HEK293 (cell line): ENCODE results near the gene HSCB.

Experiments
- CTCF ChIA-PET: fragments of 350-600 bp; formaldehyde crosslinking; extraction: SDS; loops from one replicate; lab custom pipeline; 2021; ENCODE audit warnings: antibody characterized with exemption; lab: Yijun Ruan, JAX
- POLR2A ChIA-PET: fragments of 300-600 bp; formaldehyde crosslinking; extraction: SDS; loops from one replicate; lab custom pipeline; 2020; ENCODE audit warnings: antibody characterized with exemption, inconsistent platforms; lab: Yijun Ruan, JAX
- H3K27ac ChIP-seq: fragments of 200-500 bp; sonication (Bioruptor generic); 2 replicates; pipeline ENCODE4 v1.5.1; 2014; ENCODE audit warnings: low read depth, low read length, control low read depth, inconsistent platforms; ENCODE audit errors: extremely low read depth
- H3K36me3 ChIP-seq, 2 experiments: fragments of 200-500 bp in 1 of 2; sonication (Bioruptor generic) in 1 of 2; 1 replicate in 1 of 2; 2 replicates in 1 of 2; pipeline ENCODE4 v1.5.1; 2014 to 2017; ENCODE audit warnings: inconsistent platforms in 2 of 2, low read length in 2 of 2; ENCODE audit not compliant: control insufficient read depth in 2 of 2, insufficient read depth in 1 of 2
- H3K4me1 ChIP-seq: fragments of 200-500 bp; sonication (Bioruptor generic); 2 replicates; pipeline ENCODE4 v1.5.1; 2014; ENCODE audit warnings: mild to moderate bottlenecking, low read length, inconsistent platforms; ENCODE audit not compliant: control insufficient read depth, insufficient read depth
- H3K4me3 ChIP-seq: 2 replicates; pipeline ENCODE4 v1.5.1; 2011; ENCODE audit warnings: low read depth, mild to moderate bottlenecking, control low read depth, low read length, moderate library complexity
- H3K9me3 ChIP-seq: fragments of 200-500 bp; sonication (Bioruptor generic); 2 replicates; pipeline ENCODE4 v1.5.1; 2014; ENCODE audit warnings: low read depth, low read length, inconsistent platforms; ENCODE audit not compliant: control insufficient read depth, insufficient read depth
- BCL11A ChIP-seq: fragments of 450-650 bp; formaldehyde crosslinking; IDR thresholded peaks from 2 replicates; pipeline ENCODE4 v1.5.1; 2016; ENCODE audit warnings: low read depth, missing biosample characterization, missing genetic modification characterization
- EGR2 ChIP-seq: fragments of 450-650 bp; formaldehyde crosslinking; IDR thresholded peaks from 2 replicates; pipeline ENCODE4 v1.5.1; 2016; ENCODE audit warnings: low read depth, missing biosample characterization, missing genetic modification characterization
- KLF16 ChIP-seq: fragments of 450-650 bp; formaldehyde crosslinking; IDR thresholded peaks from 2 replicates; pipeline ENCODE4 v1.5.1; 2017; ENCODE audit warnings: missing biosample characterization, missing genetic modification characterization
- RBAK ChIP-seq: fragments of 450-650 bp; formaldehyde crosslinking; IDR thresholded peaks from 2 replicates; pipeline ENCODE4 v1.5.1; 2016; ENCODE audit warnings: missing biosample characterization, missing genetic modification characterization
- SALL2 ChIP-seq: fragments of 450-650 bp; formaldehyde crosslinking; IDR thresholded peaks from 2 replicates; pipeline ENCODE4 v1.5.0; 2017; ENCODE audit warnings: missing biosample characterization, mild to moderate bottlenecking, missing genetic modification characterization, borderline replicate concordance
- SCRT2 ChIP-seq: fragments of 450-650 bp; formaldehyde crosslinking; IDR thresholded peaks from 2 replicates; pipeline ENCODE4 v1.5.1; 2016; ENCODE audit warnings: missing biosample characterization, missing genetic modification characterization
- SP7 ChIP-seq: fragments of 450-650 bp; formaldehyde crosslinking; IDR thresholded peaks from 2 replicates; pipeline ENCODE4 v1.5.1; 2016; ENCODE audit warnings: missing biosample characterization, missing genetic modification characterization
- TRIM28 ChIP-seq: IDR thresholded peaks from 2 replicates; pipeline ENCODE4 v1.6.1; 2011; ENCODE audit warnings: low read length, control low read depth, borderline replicate concordance
- WT1 ChIP-seq: fragments of 450-650 bp; formaldehyde crosslinking; IDR thresholded peaks from 2 replicates; pipeline ENCODE4 v1.5.1; 2016; ENCODE audit warnings: missing biosample characterization, missing genetic modification characterization
- YY1 ChIP-seq: fragments of 450-650 bp; formaldehyde crosslinking; IDR thresholded peaks from 2 replicates; pipeline ENCODE4 v1.5.1; 2018; ENCODE audit warnings: missing biosample characterization, missing genetic modification characterization
- YY2 ChIP-seq: fragments of 450-650 bp; formaldehyde crosslinking; IDR thresholded peaks from 2 replicates; pipeline ENCODE4 v1.5.1; 2016; ENCODE audit warnings: missing biosample characterization, missing genetic modification characterization
- ZBTB20 ChIP-seq: fragments of 450-650 bp; formaldehyde crosslinking; IDR thresholded peaks from 2 replicates; pipeline ENCODE4 v1.5.1; 2016; ENCODE audit warnings: missing biosample characterization, missing genetic modification characterization
- ZBTB48 ChIP-seq: fragments of 450-650 bp; formaldehyde crosslinking; IDR thresholded peaks from 2 replicates; pipeline ENCODE4 v1.5.1; 2016; ENCODE audit warnings: missing biosample characterization, missing genetic modification characterization
- ZNF132 ChIP-seq: fragments of 450-650 bp; formaldehyde crosslinking; IDR thresholded peaks from 2 replicates; pipeline ENCODE4 v1.5.1; 2017; ENCODE audit warnings: missing biosample characterization, missing genetic modification characterization, borderline replicate concordance
- ZNF146 ChIP-seq: fragments of 450-650 bp; formaldehyde crosslinking; IDR thresholded peaks from 2 replicates; pipeline ENCODE4 v1.5.1; 2016; ENCODE audit warnings: missing biosample characterization, missing genetic modification characterization
- ZNF211 ChIP-seq: fragments of 450-650 bp; formaldehyde crosslinking; IDR thresholded peaks from 2 replicates; pipeline ENCODE4 v1.5.1; 2016; ENCODE audit warnings: low read depth, missing biosample characterization, missing genetic modification characterization
- ZNF394 ChIP-seq: fragments of 450-650 bp; formaldehyde crosslinking; IDR thresholded peaks from 2 replicates; pipeline ENCODE4 v1.5.1; 2016; ENCODE audit warnings: missing biosample characterization, missing genetic modification characterization, mild to moderate bottlenecking, moderate library complexity, borderline replicate concordance
- ZNF624 ChIP-seq: fragments of 450-650 bp; formaldehyde crosslinking; IDR thresholded peaks from 2 replicates; pipeline ENCODE4 v1.5.1; 2017; ENCODE audit warnings: missing biosample characterization, missing genetic modification characterization
- ZNF664 ChIP-seq: fragments of 450-650 bp; formaldehyde crosslinking; IDR thresholded peaks from 2 replicates; pipeline ENCODE4 v1.5.1; 2016; ENCODE audit warnings: missing biosample characterization, missing genetic modification characterization
- ZNF747 ChIP-seq: fragments of 450-650 bp; formaldehyde crosslinking; IDR thresholded peaks from 2 replicates; pipeline ENCODE4 v1.5.1; 2016; ENCODE audit warnings: missing biosample characterization, missing genetic modification characterization
- ZSCAN23 ChIP-seq: fragments of 450-650 bp; formaldehyde crosslinking; IDR thresholded peaks from 2 replicates; pipeline ENCODE4 v1.5.1; 2016; ENCODE audit warnings: missing biosample characterization, missing genetic modification characterization
- TF ChIP-seq, protein P1 (sequence below): fragments of 450-650 bp; IDR thresholded peaks from 2 replicates; pipeline ENCODE4 v1.5.1; 2018; ENCODE audit warnings: missing biosample characterization, missing genetic modification characterization
- TF ChIP-seq, protein P2 (sequence below): fragments of 450-650 bp; formaldehyde crosslinking; IDR thresholded peaks from 2 replicates; pipeline ENCODE4 v1.5.1; 2017; ENCODE audit warnings: missing biosample characterization, missing genetic modification characterization
- TF ChIP-seq, protein P3 (sequence below): fragments of 450-650 bp; formaldehyde crosslinking; IDR thresholded peaks from 2 replicates; pipeline ENCODE4 v1.5.1; 2016; ENCODE audit warnings: missing biosample characterization, missing genetic modification characterization

The HSCB gene

DNA sequence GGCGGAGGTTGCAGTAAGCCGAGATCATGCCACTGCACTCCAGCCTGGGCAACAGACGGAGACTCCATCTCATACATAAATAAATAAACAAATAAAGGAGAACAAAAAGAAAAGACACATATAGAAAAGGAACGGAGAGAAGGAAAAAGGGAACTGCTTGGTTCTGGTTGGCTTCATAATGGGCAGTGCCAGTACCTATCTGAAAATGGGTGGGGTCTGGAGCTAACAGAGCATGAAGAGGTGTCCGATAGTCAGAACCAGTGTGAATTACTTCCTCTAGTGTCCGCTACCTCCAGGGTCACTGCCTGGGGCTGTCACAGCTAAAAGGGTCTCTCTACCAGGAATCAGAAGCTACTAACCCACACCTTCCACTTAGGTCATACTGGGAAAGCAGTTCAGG lies 35.0 kb upstream of the HSCB start:
- Histone ChIP-seq H3K4me3 (no peak overlapping the region), H3K9me3 (no peaks in the 10 kb centered on the region), H3K36me3 (peaks cover 21 to 63% of the 10 kb centered on the region in 2 experiments; a peak in 2 of 3 replicates)
- CTCF ChIA-PET = interaction anchor here (0.6 kb wide), 1 partner anchor 419 kb away, joined by 3 read pairs; no protein-coding TSS in a partner anchor
- no peak for TF ChIP-seq ZNF747 (tag by site-specific recombination)
- no peak for TF ChIP-seq RBAK (tag by site-specific recombination)
- TF ChIP-seq, protein P1, sequence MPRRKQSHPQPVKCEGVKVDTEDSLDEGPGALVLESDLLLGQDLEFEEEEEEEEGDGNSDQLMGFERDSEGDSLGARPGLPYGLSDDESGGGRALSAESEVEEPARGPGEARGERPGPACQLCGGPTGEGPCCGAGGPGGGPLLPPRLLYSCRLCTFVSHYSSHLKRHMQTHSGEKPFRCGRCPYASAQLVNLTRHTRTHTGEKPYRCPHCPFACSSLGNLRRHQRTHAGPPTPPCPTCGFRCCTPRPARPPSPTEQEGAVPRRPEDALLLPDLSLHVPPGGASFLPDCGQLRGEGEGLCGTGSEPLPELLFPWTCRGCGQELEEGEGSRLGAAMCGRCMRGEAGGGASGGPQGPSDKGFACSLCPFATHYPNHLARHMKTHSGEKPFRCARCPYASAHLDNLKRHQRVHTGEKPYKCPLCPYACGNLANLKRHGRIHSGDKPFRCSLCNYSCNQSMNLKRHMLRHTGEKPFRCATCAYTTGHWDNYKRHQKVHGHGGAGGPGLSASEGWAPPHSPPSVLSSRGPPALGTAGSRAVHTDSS = no peak
- no peak for TF ChIP-seq SALL2 (tag by site-specific recombination)
- TF ChIP-seq ZNF394 = no peak
- no peak for TF ChIP-seq TRIM28
- TF ChIP-seq ZNF211 (tag by site-specific recombination) = no peak
- TF ChIP-seq, all 188 proteins: peak for 0
- POLR2A ChIA-PET = no interaction called here
- no peak overlapping the region for H3K27ac ChIP-seq
- peaks cover 5% of the 10 kb centered on the region for H3K4me1 ChIP-seq

DNA sequence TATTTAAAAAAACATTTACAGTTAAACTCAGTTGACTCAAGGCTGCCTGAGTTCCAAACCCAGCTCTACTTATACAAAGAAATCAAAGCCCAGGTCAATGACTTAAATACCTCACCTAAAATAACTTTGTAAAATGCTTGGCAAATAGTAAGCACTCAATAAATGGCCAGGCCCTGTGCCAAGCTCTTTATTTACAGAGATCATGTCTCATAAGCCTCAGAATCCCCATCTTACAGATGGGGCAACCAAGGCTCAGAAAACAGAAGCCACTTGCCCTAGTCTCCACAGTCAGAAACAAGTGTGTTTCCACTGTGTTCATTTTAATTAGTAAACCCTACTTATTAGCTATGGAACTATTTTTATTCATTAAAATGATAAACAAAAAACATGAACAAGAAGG lies 31.7 kb upstream of the HSCB start:
- H3K4me1 ChIP-seq = peaks cover 8% of the 10 kb centered on the region
- H3K4me3 ChIP-seq = no peak overlapping the region
- POLR2A ChIA-PET = interaction anchor here (0.7 kb wide), 1 partner anchor 13 kb away, joined by 3 read pairs; no protein-coding TSS in a partner anchor
- H3K27ac ChIP-seq = no peak overlapping the region
- H3K36me3 ChIP-seq = peaks cover 20 to 49% of the 10 kb centered on the region in 2 experiments; a peak in 2 of 3 replicates
- no peaks in the 10 kb centered on the region for H3K9me3 ChIP-seq
- TF ChIP-seq YY2 (no peak), ZNF664 (peak; percentile 36; the same call in 1 of the 2 replicates), ZNF747 (tag by site-specific recombination) (no peak), KLF16 (tag by site-specific recombination) (no peak), ZNF146 (tag by site-specific recombination) (no peak)
- TF ChIP-seq, protein P2, sequence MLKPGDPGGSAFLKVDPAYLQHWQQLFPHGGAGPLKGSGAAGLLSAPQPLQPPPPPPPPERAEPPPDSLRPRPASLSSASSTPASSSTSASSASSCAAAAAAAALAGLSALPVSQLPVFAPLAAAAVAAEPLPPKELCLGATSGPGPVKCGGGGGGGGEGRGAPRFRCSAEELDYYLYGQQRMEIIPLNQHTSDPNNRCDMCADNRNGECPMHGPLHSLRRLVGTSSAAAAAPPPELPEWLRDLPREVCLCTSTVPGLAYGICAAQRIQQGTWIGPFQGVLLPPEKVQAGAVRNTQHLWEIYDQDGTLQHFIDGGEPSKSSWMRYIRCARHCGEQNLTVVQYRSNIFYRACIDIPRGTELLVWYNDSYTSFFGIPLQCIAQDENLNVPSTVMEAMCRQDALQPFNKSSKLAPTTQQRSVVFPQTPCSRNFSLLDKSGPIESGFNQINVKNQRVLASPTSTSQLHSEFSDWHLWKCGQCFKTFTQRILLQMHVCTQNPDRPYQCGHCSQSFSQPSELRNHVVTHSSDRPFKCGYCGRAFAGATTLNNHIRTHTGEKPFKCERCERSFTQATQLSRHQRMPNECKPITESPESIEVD (tag by site-specific recombination) = no peak
- TF ChIP-seq, all 188 proteins: peak for 1
- CTCF ChIA-PET = interaction anchor here (0.6 to 1.9 kb wide), 5 partner anchors 21 to 796 kb away, joined by 3 to 5 read pairs (median 3); no protein-coding TSS in a partner anchor

DNA sequence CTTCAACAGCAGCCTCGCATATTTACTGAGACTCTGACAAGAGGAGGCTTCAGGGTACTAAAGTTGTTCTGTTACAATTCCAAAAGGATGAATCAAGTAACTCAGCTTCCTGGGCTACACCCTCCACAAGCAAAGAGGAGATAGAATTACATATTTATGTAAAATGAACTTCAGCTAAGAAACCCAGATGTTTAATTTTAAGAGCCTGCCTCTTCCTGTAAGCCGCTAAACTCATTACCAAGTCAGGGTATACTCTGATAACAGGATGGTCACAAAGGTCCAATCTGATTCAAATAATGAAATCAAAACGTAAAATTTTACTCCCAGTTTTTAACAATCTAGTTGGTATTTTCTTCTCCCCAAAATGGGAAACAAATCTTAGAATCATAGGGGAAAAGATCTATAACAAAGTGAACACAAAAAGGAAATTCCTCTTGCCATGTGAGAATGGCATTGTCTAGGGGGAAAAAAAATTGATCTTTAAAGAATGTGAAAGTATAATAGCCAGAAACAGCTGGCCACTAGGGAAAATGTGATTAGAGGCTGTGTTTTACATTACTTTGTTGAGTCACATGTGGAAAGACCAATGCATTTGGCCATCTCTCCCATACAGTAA lies 31.2 kb upstream of the HSCB start:
- peaks cover 8% of the 10 kb centered on the region for H3K4me1 ChIP-seq
- ChIA-PET CTCF (interaction anchor here (0.7 to 1.9 kb wide), 4 partner anchors 22 to 797 kb away, joined by 3 to 5 read pairs (median 4); no protein-coding TSS in a partner anchor), POLR2A (no interaction called here)
- no peak overlapping the region for H3K27ac ChIP-seq
- no peak overlapping the region for H3K4me3 ChIP-seq
- TF ChIP-seq, protein P1 = no peak
- TF ChIP-seq ZBTB48 (tag by site-specific recombination) = no peak
- TF ChIP-seq SCRT2 (tag by site-specific recombination) = no peak
- no peak for TF ChIP-seq YY1
- TF ChIP-seq ZBTB20 (tag by site-specific recombination) = peak; percentile 72
- no peak for TF ChIP-seq ZNF624 (tag by site-specific recombination)
- TF ChIP-seq, protein P3, sequence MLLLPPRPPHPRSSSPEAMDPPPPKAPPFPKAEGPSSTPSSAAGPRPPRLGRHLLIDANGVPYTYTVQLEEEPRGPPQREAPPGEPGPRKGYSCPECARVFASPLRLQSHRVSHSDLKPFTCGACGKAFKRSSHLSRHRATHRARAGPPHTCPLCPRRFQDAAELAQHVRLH (tag by site-specific recombination) = no peak
- 0 out of 2 replicates have a peak, but pooled peaks have one; percentile 18 for TF ChIP-seq SP7 (tag by site-specific recombination)
- no peak for TF ChIP-seq EGR2 (tag by site-specific recombination)
- 0 out of 2 replicates have a peak, but pooled peaks have one; percentile 7 for TF ChIP-seq BCL11A (tag by site-specific recombination)
- no peak for TF ChIP-seq ZSCAN23 (tag by site-specific recombination)
- no peak for TF ChIP-seq ZNF132
- TF ChIP-seq WT1 (tag by site-specific recombination) = no peak
- H3K9me3 ChIP-seq = no peaks in the 10 kb centered on the region
- peaks cover 22 to 48% of the 10 kb centered on the region in 2 experiments; a peak in 2 of 3 replicates for H3K36me3 ChIP-seq
